Endothelial cell (in vitro differentiated cells): ENCODE measurements around the gene MRPL24. TPM values are rescaled to one million over a fixed set of nuclear protein-coding genes. Genes with fewer than 3 reads are reported as not detected.
A peak's percentile ranks its signal among the peaks of the same experiment; 100 is the strongest.

Source experiments
- DNase-seq: peaks from one replicate; pipeline ENCODE4 v3.0.0; 2021; ENCODE audit warnings: low spot score
- H3K27ac Mint-ChIP-seq: one replicate; pipeline ENCODE4 v1.8.0; 2021; ENCODE audit warnings: mixed read lengths, inconsistent platforms; ENCODE audit not compliant: unreplicated experiment
- H3K27me3 Mint-ChIP-seq: one replicate; pipeline ENCODE4 v1.8.0; 2021; ENCODE audit warnings: mild to moderate bottlenecking, moderate library complexity, mixed read lengths, inconsistent platforms; ENCODE audit not compliant: unreplicated experiment
- H3K36me3 Mint-ChIP-seq: one replicate; pipeline ENCODE4 v1.8.0; 2021; ENCODE audit warnings: mild to moderate bottlenecking, low read depth, mixed read lengths, inconsistent platforms; ENCODE audit not compliant: unreplicated experiment
- H3K4me1 Mint-ChIP-seq: one replicate; pipeline ENCODE4 v1.8.0; 2021; ENCODE audit warnings: mild to moderate bottlenecking, mixed read lengths, inconsistent platforms; ENCODE audit not compliant: unreplicated experiment
- H3K4me3 Mint-ChIP-seq: one replicate; pipeline ENCODE4 v1.8.0; 2021; ENCODE audit warnings: mild to moderate bottlenecking, mixed read lengths, inconsistent platforms; ENCODE audit not compliant: unreplicated experiment
- H3K9me3 Mint-ChIP-seq: one replicate; pipeline ENCODE4 v1.8.0; 2021; ENCODE audit warnings: mixed read lengths, inconsistent platforms; ENCODE audit not compliant: unreplicated experiment
- total RNA-seq: library from RNA; stranded (reverse); fragmentation: NEBNext Ultra II Directional; extraction: Animal tissue kit (Norgen Biotek cat#: 25700); gene quantifications from one replicate; pipeline ENCODE4 v1.2.1, GENCODE V29; 2021; ENCODE audit not compliant: unreplicated experiment
- TF ChIP-seq, protein P1 (sequence below): fragments of 200-600 bp; sonication (generic); IDR thresholded peaks from one replicate; pipeline ENCODE4 v1.5.0; 2021; ENCODE audit warnings: antibody characterized with exemption; ENCODE audit not compliant: unreplicated experiment

Gene MRPL24
- total RNA-seq, 1 donor from 2014 or later: 26.7 TPM

- DNase-seq: peak; percentile 87
- H3K36me3 Mint-ChIP-seq: peaks cover 14% of the 10 kb centered on the region
- no peaks in the 10 kb centered on the region for H3K9me3 Mint-ChIP-seq
- H3K27me3 Mint-ChIP-seq: peaks cover 6% of the 10 kb centered on the region
- TF ChIP-seq, protein P1, sequence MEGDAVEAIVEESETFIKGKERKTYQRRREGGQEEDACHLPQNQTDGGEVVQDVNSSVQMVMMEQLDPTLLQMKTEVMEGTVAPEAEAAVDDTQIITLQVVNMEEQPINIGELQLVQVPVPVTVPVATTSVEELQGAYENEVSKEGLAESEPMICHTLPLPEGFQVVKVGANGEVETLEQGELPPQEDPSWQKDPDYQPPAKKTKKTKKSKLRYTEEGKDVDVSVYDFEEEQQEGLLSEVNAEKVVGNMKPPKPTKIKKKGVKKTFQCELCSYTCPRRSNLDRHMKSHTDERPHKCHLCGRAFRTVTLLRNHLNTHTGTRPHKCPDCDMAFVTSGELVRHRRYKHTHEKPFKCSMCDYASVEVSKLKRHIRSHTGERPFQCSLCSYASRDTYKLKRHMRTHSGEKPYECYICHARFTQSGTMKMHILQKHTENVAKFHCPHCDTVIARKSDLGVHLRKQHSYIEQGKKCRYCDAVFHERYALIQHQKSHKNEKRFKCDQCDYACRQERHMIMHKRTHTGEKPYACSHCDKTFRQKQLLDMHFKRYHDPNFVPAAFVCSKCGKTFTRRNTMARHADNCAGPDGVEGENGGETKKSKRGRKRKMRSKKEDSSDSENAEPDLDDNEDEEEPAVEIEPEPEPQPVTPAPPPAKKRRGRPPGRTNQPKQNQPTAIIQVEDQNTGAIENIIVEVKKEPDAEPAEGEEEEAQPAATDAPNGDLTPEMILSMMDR: no peak
- H3K4me1 Mint-ChIP-seq: peaks cover 22% of the 10 kb centered on the region
- peak within 1 kb of the TSS; percentile 97 for H3K4me3 Mint-ChIP-seq
- H3K27ac Mint-ChIP-seq: peak within 1 kb of the TSS; percentile 99
These were observed 12.1 kb downstream of the MRPL24 start, which contains the start of gene ISG20L2 for GRCh38 chr1:156728599-156729462. Gene ISG20L2, minus strand, starts transcription at chr1:156728766. Its CDS starts 1,114 bp downstream, at chr1:156727652.

DNA sequence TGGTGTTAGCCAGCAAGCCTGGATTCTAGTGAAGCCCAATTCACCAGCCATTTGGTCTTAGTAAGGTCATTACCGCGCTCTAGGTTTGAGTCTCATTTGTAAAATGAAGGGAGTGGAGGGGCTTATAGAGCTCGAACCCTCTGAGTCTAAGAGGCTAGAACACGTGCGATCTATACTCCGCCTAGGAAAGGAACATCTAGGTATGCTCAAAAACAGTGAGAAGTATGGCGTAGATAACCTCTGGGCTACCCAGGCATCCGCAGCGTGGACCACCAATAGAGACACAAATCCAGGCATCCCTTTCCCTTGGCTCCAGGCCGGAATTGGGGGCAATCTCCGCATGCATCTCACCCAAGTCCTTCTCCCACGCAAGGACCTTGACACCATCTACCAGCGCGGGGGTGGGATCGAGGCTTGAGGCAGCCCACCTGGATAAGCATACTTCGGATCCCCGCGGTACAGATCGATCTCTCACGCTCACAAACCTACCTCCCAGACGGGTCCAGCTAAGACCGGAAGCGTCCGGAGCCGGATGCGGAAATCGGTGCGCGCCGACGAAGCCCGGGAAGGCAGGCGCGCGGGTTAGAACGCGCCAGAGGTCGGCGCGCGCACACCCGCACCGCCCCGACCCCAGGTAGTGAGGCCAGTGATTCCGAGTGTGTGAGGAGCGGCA, 12.8 kb downstream of the MRPL24 start, which contains the start of gene METTL25B:
METTL25B (plus strand) TSS at position 544 of the 673 bp plus-strand sequence. CDS start 636 bp downstream, outside the sequence.
- peak; percentile 77 for DNase-seq
- Mint-ChIP-seq H3K27me3 (peaks cover 6% of the 10 kb centered on the region), H3K27ac (peak within 1 kb of the TSS; percentile 99), H3K4me1 (peaks cover 22% of the 10 kb centered on the region), H3K4me3 (peak within 1 kb of the TSS; percentile 97), H3K36me3 (peaks cover 22% of the 10 kb centered on the region), H3K9me3 (no peaks in the 10 kb centered on the region)
- TF ChIP-seq, protein P1: no peak

DNA sequence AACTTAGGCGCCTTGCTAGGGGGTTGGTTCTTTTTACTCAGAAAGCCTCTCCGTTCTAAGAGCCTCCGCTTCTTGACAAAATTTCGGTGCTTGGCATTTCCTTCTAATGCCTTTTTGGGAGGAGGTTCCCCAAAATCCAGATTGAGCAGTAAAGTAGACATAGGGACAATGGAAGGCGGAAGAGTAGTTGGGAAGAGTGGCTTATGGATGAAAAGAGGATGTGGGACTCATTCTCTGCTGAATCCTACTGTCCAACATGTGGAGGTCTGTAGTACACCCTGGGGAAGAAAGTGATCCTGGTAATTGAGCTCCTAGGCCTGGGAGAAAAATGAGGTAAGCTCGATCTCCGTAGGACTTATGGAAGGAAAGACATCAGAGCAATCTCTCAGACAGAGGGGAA, 13.4 kb downstream of the MRPL24 start:
- Mint-ChIP-seq H3K4me1 (peaks cover 22% of the 10 kb centered on the region), H3K9me3 (no peaks in the 10 kb centered on the region), H3K27me3 (peaks cover 6% of the 10 kb centered on the region), H3K4me3 (peak overlapping the region; percentile 97), H3K36me3 (peaks cover 22% of the 10 kb centered on the region), H3K27ac (peak overlapping the region; percentile 99)
- TF ChIP-seq, protein P1: no peak
- DNase-seq: no peak

- H3K27me3 Mint-ChIP-seq: peaks cover 6% of the 10 kb centered on the region
- H3K4me1 Mint-ChIP-seq: peaks cover 22% of the 10 kb centered on the region
- peaks cover 22% of the 10 kb centered on the region for H3K36me3 Mint-ChIP-seq
- no peak overlapping the region for H3K27ac Mint-ChIP-seq
- H3K4me3 Mint-ChIP-seq: no peak overlapping the region
- no peaks in the 10 kb centered on the region for H3K9me3 Mint-ChIP-seq
- TF ChIP-seq, protein P1: no peak
- DNase-seq: peak; percentile 68
These were observed 14.2 kb downstream of the MRPL24 start for GRCh38 chr1:156726549-156727226.
